Activated CD4-positive, alpha-beta T cell treated with anti-CD3 and anti-CD28 coated beads, Interleukin-2, amount 50 U/mL, for 48 hours (primary cell): Measurements from ENCODE around the gene ARMC9.
"Not testable (repeated sequence)": the region's sequence is repeated elsewhere in the genome, so short reads cannot be mapped to it uniquely, and the experiment has no call there.

ENCODE experiments used
- DNase-seq, 2 experiments: peaks; one replicate each; pipeline ENCODE4 v3.0.0-alpha.2; 2020

Gene ARMC9

DNA sequence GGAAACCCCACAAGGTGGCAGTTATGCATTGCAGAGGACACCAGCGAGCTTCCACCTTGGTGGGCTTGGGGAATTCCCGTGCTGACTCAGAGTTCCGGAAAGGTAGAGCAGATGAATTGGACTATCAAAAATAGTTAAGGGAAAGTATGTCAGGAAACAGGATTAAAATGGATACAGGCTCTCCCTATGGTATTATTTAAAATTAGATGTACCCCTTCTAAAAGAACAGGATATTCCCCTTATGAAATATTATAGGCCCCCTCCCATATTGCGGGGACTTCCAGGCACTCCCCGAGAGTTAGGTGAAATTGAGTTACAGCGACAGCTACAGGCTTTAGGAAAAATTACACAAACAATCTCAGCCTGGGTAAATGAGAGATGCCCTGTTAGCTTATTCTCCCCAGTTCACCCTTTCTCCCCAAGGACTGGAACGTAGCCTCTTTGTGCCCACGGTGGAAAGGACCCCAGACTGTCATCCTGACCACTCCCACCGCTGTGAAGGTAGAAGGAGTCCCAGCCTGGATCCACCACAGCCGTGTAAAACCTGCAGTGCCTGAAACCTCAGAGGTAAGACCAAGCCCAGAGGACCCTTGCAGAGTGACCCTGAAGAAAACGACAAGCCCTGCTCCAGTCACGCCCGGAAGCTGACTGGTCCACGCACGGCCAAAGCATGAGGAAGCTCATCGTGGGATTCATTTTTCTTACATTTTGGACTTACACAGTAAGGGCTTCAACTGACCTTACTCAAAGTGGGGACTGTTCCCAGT is 207.4 kb downstream of the ARMC9 start:
- peak; percentile 24 to 41 for DNase-seq

- DNase-seq: not testable (repeated sequence)
These were observed 209.3 kb downstream of the ARMC9 start for GRCh38 chr2:231407686-231408085.

GRCh38 chr2:231408304-231408703 is 209.9 kb downstream of the ARMC9 start:
- DNase-seq: not testable (repeated sequence)

DNA sequence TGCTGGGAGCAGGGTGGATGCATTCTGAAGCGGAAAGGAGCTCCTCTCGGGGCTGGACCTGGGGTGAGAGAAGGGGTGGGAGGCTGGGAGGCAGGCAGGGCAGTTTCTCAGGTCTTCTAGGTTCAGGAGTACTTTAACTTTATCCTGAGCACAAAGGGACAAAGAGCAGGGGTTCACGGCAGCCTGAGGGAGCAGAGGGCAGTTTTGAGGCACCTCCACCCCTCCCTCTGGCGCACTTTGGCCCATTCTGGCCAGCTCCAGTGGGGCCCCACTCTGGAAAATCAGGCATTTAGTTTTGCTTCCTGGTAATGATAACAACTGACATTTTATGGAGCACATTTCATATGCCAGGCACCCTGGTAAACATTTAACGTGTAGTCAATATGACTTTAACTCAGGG is 211.3 kb downstream of the ARMC9 start:
- DNase-seq: no peak

GRCh38 chr2:231410293-231411004 is 212.0 kb downstream of the ARMC9 start:
- peak in 1 of 2 experiments; percentile 21 for DNase-seq

DNA sequence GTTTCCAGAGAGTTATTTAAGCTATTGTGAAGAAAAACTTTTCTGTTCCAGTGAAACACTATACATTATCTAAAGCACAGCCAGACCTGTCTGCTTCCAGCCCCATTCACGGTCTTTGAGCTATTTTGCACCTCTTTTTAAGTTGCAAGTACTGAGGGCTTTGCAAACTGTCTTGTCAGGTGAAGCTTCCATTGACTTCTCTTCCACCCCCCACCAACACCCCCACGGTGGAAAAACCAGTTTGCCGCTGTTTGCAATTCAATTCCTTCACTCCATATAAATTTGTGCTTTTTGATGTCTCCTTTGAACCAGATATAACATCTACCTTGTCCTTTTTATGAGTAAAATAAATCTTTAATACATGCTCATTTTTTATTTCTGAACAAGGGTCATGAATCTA is 212.8 kb downstream of the ARMC9 start:
- DNase-seq: no peak

DNA sequence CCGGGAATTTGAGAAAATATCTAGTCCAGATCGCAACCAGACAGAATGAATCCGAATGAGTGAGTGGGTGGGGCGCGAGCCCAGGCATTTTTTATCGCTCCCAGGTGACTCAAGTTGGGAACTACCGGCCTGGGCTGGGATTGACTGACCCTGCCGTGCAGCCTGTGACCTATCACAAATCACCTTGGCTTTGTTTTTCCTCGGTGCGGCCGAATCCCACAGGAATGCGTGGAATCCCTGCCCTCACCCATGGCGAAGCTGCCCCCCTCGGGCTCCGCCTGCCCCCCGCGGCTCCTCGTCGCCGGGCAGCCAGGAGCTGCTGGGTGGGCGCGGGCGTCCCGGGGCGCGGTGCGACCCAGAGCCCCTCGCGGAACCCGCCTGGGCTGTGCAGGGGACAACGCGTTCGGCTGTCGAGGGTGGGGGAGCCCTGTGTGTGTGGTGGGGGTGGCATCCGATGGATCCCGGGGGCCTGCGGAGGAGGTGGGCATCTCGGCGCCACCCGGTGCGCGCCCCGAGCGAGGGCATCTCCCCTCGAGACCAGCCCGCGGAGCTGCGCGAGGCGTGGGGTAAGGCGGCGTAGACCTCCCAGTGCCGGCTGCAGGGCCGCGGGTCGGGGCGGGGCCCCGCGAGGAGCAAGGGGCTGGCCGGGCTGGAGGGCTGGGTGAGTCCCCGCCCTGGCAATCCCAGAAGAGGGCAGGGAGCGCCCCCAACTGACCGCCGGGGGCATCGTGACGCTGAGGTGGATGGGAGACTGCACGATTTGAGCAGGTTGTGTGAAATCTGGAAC is 213.6 kb downstream of the ARMC9 start:
- DNase-seq: peak; percentile 70 to 77

- DNase-seq: no peak
These were observed 214.2 kb downstream of the ARMC9 start for GRCh38 chr2:231412618-231412963.

GRCh38 chr2:231413456-231413855 is 215.0 kb downstream of the ARMC9 start:
- no peak for DNase-seq

GRCh38 chr2:231413921-231414476 is 215.6 kb downstream of the ARMC9 start:
- no peak for DNase-seq

DNA sequence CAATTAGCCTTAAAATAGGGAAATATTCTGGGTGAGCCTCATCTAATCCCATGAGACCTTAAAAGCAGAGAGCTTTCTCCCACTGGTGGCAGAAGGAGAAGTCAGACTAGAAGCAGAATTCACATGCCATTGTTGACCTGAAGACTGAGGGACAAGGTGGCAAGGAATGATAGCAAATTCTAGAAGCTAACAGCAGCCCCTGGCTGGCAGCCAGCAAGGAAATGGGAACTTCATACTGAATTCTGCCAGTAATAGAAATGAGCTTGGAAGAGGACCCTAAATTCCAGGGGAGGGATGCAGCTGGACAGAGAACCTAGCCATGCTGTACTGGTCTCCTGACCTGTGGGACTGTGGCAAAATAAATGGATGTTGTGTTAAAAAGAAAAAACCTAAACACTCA is 216.6 kb downstream of the ARMC9 start:
- no peak for DNase-seq

GRCh38 chr2:231418820-231419640 is 220.6 kb downstream of the ARMC9 start:
- DNase-seq: no peak

- no peak for DNase-seq
These were observed 222.7 kb downstream of the ARMC9 start for GRCh38 chr2:231421051-231421580.

- no peak for DNase-seq
These were observed 223.6 kb downstream of the ARMC9 start for GRCh38 chr2:231422056-231422455.

DNA sequence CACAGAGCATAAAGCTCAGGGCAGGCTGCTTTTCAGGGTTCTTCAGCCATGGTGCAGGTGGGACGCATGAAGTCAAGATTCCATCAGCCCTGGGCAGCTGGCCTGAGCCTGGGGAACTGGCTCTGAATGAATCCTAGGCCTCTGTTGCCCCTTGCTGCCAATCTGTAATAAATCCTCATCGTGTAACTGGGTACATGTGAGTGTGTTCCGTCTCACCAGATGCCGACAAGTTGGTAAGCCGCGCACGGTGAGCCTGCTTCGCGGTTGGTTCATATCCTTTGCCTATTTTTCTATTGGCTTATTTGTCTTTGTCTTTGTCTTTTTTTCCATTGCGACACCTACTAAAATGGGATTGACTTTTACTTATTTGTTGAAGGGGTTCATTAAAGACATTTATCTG is 224.7 kb downstream of the ARMC9 start:
- no peak for DNase-seq
